GM19438 (cell line): ENCODE data around the gene OLFML2B.

Source experiments
- ATAC-seq: cut with Tn5 transposase; IDR thresholded peaks from one replicate; pipeline ENCODE4 v1.9.1; 2021; ENCODE audit warnings: low read depth; ENCODE audit not compliant: unreplicated experiment

The OLFML2B gene

DNA sequence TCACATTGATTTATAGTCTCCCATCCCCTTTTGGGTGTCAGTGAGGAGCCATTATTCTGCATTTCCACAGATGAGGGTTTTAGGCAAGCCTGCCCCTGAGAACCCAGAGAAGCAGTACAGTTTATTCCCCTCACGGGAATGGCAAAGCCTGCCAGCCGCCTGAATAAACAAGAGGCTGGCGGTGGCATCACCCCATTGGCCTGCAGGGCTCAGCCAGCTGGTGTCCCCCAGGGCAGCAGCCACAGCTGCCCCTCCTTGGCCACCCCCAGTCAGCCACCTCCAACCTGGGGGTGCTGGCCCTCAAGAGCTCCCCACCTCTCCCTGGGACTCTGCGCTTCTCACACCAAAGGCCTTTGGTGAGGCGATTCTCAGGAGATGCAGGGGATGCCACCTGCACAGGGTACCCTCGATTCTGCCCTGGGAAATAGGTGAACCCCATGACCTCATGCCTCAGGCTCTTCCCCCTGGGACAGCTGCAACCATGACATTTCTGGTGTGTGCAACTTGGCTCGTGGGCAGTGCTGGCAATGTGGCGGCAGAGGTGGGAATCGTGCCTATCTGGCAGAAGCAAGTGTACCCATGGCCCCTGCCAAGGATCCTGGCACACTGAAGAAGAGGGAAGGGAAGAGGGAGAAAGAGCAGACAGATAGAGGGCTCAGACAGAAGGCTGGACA, 14.0 kb downstream of the OLFML2B start:
- no peak for ATAC-seq

DNA sequence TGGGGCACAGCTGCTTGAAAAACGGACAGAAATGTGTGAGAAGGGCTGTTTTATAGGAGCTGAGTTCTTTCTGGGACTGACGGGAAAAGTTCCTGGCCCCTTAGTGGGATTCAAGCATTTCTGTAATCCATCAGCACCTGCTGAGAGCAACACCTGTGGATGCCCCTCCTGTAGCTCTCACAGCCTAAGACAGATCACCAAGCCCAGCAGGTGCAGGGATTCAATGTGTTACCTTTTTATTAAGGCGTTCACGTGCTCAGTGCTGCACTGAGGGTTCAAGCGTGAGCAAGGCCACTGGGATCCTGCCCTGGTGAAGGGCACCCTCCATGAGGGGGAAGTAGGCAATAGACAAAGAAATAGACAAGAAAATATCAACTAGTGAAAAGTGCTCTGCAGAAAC, 14.9 kb downstream of the OLFML2B start:
- no peak for ATAC-seq

DNA sequence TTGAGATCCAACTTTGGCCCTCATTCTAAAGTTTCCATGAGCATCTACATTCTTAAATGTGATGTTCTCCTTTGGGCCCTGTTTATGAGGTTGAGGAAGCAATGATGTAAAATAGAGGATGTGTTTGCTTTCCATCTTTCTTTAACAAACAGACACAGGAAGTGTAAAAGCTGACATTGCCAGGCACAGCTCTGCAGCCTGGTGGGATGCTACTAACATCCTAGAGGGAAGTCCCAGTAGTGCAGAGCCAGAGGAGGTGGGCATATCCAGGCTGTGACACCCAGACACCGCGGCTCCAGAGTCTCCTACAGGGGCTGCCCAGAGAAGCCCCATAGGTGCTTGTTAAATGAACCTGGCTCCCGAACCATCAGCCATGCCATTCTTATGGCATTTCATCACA, 16.2 kb downstream of the OLFML2B start:
- ATAC-seq: no peak

DNA sequence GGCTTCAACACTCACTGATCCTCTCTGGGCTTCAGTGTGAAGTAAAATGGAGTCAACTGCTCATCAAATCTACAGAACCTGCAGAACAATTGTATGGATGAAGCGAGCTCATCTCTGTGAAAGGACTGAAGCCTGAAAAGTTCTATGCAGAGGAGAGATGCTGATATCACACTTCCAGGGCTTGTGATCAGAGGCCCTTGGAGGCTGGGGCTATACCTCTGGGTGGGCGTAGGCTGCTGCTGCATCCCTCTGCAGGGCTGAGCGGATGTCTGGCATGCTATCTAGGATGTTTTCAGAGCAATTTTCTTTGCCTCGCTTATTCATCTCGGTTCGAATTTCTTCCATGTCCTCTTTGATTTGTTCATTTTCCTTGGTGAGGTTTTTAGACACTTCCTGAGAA, 17.6 kb downstream of the OLFML2B start:
- ATAC-seq: no peak

DNA sequence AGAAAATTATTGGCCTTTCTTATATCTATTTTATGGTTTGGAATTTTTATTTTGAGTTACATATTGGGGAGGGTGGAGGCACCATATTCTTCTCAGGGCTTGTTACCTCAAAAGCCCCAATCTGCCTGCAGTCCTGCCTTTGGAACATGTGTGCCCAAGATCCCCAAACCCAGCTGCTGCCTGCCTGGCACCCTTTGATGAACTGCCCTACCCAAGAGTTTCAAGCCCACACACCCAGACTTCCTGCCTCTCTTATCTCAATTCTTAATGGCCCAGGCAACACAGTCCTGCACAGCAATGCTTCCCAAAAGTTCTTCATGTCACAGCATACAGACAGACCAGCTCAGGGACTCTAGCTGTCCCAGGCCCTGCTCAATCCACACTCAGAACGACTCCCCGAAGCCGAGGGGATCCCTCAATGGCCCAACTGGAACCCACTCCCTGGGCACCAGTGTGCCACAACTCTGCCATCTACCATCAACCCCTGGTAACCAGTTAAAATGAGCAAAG, 19.2 kb downstream of the OLFML2B start:
- ATAC-seq: no peak

DNA sequence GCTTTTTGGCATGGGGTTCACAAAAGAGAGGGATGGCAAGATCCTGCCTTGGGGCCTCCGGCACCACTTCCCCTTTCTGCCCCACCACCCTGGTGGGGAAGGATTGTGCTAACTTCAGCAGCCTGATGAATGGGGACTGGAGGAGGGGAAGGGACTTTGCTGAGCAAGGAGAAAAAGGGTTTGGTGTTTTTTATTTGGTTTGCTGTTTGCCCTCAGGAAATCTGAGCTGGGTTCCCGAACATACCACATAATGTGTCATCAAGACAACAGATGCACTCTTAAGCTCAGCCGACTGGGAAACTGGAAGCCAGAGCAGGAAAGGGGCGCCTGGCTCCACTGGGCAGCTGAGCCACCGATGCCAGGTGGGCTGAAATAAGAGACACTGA, 19.8 kb downstream of the OLFML2B start:
- ATAC-seq: no peak

DNA sequence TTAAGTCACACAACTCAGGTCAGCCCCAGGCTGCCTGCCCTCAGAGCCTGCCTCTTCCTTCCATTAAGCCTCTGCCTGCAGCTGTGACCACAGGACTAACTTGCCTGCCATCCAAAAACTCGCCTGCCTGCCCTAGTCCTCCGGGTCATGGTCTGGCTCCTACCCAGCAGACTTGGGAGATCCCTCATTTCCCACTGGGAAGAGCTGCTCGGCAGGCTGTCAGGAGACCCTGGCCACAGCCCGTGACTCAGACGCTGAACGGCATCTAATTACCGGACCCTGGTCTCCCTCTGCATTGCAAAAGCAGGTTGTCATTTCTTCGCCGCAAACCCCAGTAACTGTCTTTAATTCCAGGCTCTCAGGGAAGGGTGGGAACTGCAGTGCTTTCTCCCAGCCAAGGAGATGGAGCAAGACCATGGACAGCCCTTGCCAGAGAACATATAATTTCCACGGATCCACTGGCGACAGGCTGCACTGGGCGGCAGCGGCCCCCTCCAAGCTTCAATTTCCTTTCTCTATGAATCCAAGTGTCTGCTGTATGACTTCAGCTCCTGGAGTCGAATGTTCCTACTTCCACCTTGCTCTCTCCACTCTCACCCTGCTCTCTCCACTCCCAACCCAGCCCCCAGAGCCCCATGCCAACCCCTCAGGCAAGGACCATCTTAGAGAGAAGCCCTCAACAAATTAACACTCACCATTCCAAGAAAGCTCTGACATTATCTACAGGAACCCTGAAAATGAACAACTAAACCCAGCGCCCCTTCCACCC, 20.4 kb downstream of the OLFML2B start:
- ATAC-seq: no peak

DNA sequence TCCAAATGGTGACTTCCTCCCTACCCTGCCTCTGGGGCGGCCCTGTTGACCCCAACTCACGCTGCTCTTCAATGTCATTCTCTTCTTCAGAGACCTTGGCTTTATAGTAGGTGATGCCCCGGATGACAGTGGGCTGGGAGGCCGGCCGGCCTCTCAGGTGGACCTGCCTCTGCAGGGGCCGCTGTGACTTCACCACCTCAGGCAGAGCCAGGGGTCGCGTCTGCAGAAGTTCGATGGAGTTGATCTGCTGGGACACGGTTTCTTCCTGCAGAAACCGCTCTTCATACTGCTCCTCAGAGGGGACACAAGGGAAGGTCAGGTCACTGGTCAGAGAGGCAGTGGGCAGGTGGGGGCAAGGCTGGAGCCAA, 23.6 kb downstream of the OLFML2B start:
- no peak for ATAC-seq

DNA sequence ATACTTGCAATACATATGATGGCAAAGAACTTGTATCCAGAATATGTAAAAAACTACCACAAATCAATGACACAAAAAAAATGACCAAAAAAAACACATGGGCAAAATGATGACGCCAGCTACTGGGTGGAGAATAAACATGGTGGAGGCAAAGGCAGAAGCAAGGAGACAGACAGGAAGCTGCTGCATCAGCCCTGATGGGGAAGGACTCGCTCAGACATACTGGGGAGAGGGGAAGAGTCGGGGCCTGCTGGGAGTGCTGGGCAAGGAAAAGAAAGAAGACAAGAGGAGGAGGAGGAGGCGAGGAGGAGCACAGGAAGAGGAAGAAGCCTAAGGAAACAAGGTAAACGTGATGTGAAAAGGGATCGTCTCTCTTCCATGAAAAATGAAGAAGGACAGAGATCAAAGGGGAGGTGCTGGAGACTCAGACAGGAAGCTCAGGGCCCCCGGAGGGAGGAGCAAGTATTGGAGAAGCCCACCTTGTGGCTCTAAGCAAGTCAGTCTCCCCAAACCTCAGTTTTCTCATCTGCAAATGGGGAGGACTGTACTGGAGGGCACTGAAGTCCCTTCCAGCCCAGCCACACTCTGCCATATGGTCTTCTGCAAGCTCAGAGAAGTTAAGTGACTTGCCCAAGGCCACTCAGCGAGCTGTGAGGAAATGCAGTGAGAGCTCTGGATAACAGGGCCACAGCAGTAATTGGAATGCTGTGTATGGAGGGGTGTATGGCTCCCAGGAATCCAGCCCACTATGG, 24.2 kb downstream of the OLFML2B start:
- ATAC-seq: no peak

DNA sequence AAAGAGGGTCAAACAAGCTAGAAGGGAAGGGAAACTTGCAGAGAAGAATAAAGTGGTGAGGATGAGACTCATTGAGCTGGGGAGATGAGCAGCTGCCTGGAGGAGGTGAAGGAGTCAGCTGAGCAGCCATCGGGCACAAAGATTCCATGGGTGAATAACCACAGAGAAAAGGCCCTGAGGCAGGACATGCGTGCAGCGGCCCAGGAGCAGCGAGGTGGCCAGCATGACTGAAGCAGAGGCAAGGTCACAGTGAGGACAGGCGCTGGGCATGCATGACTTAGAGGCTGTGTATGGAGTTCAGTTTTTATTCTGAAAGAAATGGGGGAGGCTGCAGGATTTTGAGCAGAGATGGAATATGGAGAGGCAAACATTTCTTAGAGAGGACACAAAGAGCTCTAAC, 24.9 kb downstream of the OLFML2B start:
- no peak for ATAC-seq

DNA sequence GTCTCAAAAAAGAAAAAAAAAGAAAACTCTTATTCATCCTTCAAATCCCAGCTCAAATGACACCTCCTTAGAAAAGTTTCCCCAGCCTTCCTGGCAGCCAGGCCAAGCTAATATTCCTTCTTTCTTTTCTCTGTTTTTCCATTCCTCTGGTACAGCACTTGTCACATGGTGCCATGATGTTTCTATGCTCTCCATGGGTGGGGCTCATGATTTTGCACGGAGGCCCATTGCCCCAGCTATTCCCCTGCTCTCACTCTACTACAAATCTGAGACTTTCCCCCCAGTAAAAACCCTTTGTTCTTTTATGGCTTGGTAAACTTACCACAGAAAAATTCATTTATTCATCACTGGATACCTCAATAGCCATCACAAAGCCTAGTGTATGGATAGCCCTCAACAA, 26.5 kb downstream of the OLFML2B start:
- ATAC-seq: no peak

DNA sequence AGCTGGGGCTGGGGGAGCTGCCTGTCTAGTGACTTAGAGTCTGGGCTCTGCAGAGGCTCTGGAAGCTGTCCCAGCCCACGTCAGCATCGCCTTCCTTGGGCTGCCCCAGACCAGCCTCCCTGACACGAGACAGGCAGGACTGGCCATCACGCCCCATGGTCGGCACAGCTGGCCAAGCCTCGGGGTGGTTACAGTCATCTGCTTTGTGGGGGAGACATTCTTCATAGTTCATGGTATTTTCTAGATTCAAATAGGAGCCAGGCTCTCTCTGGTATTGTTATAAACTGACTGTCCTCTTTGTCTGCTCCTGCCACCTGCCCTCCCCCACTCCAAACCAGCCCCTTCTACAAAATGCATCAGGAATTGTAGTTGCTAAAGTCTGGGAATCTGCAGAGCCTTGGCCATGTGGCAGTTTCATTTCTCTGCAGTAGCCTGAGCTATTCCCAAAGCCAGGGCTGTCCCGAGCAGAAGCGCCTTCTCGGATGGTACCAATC, 29.4 kb downstream of the OLFML2B start:
- no peak for ATAC-seq

DNA sequence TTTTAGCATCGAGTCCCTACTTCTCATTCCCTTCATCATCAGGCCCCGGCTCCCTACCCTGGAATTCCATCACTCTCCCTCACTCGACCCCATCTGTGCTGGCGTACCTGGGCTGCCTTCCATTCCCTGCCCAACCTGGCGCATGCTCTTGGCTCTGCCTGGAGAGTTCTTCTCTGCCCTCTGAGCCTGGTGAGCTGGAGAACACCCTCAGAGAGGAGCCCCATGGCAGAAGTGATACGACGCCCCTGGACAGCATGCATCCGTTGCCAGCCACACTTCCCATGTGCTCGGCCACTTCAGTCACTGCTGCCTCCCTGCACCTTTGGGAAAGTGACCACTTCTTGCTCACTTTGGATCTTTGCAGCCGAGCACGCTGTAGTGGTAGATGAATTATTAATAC, 30.1 kb downstream of the OLFML2B start:
- no peak for ATAC-seq

DNA sequence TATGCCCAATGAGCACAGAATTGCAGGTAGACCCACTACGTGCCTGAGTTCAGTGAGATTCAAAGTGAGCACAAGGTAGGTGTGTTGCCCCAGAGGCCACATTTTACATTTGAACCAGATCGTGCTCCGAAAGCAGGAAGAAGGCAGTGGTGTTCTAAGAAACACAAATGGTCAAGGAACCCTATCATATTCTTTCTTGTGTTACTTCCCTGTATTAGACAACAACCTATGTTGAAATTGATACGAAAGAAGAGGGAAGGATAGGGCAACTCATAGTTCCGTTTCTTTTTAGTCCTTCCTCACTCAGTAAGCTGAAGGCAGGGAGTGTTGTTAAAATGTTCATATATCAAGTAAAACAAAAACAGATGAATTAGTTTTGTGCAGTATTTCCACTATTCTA, 33.9 kb downstream of the OLFML2B start:
- no peak for ATAC-seq

DNA sequence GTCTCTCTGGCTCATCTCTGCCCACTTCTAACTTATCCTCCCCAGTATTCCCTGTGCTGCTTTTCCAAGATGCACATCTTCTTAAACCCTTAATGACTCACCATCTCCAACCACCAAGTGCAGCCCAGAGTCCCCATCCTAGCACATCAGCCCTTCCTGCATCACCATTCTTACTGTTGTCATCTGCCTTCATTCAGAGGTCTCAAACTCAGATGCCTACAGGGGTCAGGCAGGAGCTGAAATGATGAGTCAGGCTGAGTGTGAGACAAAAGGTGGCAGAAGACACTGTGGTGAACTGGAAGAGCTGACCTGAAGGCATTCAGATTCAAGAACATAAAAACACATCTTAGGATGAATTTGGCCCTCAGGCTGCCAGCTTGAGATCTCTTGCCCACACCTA, 34.6 kb downstream of the OLFML2B start:
- ATAC-seq: no peak

DNA sequence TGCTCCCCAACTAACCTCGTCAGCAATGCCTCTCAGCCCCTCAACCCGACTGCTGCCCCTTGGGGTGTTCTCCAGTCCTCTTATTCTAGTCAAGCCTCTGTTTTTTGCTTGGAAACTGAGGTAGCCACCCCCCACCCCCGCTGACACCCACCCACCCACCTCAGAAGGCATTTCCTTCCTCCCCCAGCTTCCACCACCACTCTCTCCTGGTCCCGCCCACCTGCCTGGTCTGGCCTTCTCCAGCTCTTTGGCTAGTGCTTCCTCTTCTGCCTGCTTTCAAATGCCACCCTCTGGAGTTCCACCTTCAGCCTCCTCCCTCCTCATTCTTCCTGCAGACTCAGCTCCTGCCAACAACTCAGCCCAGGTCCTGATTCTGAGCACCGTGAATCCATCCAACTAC, 35.3 kb downstream of the OLFML2B start:
- no peak for ATAC-seq

DNA sequence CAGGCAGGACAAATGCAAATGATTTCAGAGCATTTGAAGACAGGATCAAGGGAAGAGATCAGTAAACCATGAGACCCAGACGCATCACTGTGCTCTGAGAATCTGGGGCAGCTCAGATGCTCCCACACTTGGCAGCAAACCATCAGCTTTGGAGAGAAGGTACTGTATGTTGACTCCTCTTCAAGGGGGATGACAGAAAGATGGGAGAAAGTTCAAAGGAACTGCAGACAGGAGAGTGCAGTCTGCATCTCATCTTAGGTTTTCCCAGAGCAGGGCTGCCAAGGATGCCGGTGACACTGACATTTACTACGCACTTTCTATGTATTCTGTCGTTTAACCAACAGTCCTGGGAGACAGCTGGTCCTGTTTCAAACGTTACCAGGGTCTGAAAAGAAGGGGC, 35.8 kb downstream of the OLFML2B start:
- ATAC-seq: no peak

DNA sequence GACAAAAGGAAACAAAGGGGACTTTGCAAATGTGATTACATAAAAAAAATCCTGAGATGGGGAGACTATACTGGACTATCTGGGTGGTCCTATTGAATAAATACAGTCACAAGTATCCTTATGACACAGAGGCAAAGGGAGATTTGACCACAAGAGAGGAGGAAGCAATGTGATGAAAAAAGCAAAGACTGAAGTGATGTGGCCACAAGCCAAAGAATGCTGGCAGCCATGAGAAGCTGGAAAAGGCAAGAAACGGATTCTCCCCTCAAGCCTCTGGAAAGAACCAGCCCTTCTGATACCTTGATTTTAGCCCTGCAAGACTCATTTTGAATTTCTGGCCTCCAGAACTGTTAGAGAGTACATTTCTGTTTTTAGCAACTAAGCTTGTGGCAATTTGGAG, 36.4 kb downstream of the OLFML2B start:
- no peak for ATAC-seq

DNA sequence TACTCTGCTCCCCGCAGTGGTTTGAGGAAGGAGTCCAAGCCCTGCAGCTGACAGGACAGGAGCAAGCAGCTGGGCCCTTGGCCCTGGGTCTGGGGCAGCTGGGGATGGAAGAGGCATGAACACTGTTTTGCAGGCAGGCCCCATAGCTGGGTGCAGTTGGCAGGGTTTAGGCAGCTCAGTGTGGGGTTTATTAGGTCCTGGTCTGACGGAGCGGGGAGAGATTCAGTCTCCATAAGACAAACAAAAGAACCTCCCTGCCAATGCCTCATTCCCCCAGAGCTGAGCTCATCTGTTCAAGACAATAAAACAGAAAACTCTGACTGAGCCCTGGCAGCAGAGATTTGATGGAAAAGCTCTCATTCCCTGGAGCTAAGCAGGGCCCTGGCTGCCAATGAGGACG, 37.3 kb downstream of the OLFML2B start:
- ATAC-seq: no peak

DNA sequence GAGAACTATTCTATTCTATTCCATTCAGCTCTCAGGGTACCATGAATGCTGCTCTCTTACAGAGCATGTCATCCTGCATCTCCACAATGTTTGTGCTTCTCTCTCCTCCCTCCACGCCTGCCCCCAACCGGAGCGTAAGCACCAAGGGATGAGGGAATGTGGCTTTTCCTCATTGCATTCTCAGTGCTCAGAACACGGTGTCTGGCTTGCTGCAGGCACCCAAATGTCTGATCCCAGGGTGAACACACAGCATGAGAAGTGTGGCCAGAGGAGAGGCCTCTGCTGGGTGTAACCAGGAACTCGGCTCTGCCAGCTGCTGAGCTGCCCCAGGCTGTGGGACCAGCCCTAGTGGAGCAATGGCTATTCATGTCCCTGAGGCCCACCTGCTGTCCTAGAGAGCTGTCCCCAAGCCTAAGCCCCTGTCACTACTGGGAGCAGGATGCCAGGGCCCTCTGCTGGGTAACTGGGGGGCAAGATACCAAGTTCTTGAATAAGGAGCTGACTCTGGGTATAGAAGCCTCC, 38.3 kb downstream of the OLFML2B start:
- ATAC-seq: no peak

DNA sequence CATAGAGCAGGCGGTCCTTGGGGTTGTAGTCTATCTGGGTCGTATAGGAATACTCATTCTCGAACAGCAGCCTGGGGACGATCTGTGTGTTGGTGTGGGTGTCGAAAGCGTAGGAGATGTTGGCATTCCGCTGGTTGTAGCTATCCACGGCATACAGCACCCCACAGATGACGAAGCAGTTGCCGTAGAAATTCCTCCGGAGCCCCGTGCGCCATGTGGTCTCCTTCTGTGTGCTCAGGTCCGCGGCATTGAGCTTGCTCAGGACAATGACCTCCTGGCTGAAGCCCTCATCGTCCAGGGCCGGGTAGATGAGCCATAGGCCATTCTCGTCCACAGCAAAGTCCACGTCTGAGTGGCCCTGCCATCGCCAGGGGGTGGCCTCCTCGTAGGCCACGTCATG, 39.9 kb downstream of the OLFML2B start:
- ATAC-seq: no peak
